ENCODE measurements around the gene HOXB1.

Gene HOXB1

GRCh38 chr17:48552466-48553189, 21.8 kb upstream of the HOXB1 start:
- no peak for ATAC-seq (ENCODE audit: insufficient read depth, low read depth)
- H3K27me3 ChIP-seq (ENCODE audit: insufficient read depth, low read length, poor library complexity), result peaks cover 25% of the 10 kb centered on the region
- H3K27ac ChIP-seq (ENCODE audit: low read length), result no peak overlapping the region
- H4K20me1 ChIP-seq (ENCODE audit: insufficient read depth, low read length), result no peaks in the 10 kb centered on the region
- no peak overlapping the region for H3K9ac ChIP-seq (ENCODE audit: low read depth, low read length)
- H3K4me3 ChIP-seq (ENCODE audit: low read depth in 1 of 2, low read length in 2 of 2), result no peak overlapping the region
- H3K36me3 ChIP-seq (ENCODE audit: insufficient read depth, low read length), result no peaks in the 10 kb centered on the region
- no peaks in the 10 kb centered on the region for H3K9me3 ChIP-seq (ENCODE audit: insufficient read depth, low read length, severe bottlenecking)
- H3K4me1 ChIP-seq (ENCODE audit: insufficient read depth, low read length), result no peaks in the 10 kb centered on the region
- H2AFZ ChIP-seq (ENCODE audit: low read depth, low read length), result no peak overlapping the region
- no peak for DNase-seq
- TF ChIP-seq CTCF (IDR thresholded peaks at IDR 0.05; ENCODE audit: borderline replicate concordance, extremely low read depth, low read length, poor library complexity, severe bottlenecking), result no peak
- no peak for TF ChIP-seq EZH2 (IDR thresholded peaks at IDR 0.05; ENCODE audit: borderline replicate concordance, low read depth, low read length, severe bottlenecking)
- no peak overlapping the region for H3K4me2 ChIP-seq (ENCODE audit: insufficient read depth, low read length)
- H3K79me2 ChIP-seq (ENCODE audit: insufficient read depth, low read length), result no peaks in the 10 kb centered on the region

GRCh38 chr17:48551596-48552465, 21.0 kb upstream of the HOXB1 start:
- Histone ChIP-seq H3K36me3 (ENCODE audit: insufficient read depth, low read length) (no peaks in the 10 kb centered on the region), H3K9me3 (ENCODE audit: insufficient read depth, low read length, severe bottlenecking) (no peaks in the 10 kb centered on the region), H3K27me3 (ENCODE audit: insufficient read depth, low read length, poor library complexity) (peaks cover 26% of the 10 kb centered on the region), H3K27ac (ENCODE audit: low read length) (no peak overlapping the region), H2AFZ (ENCODE audit: low read depth, low read length) (no peak overlapping the region), H3K79me2 (ENCODE audit: insufficient read depth, low read length) (no peaks in the 10 kb centered on the region), H4K20me1 (ENCODE audit: insufficient read depth, low read length) (no peaks in the 10 kb centered on the region), H3K4me2 (ENCODE audit: insufficient read depth, low read length) (no peak overlapping the region), H3K4me3 (ENCODE audit: low read depth in 1 of 2, low read length in 2 of 2) (no peak overlapping the region), H3K9ac (ENCODE audit: low read depth, low read length) (no peak overlapping the region), H3K4me1 (ENCODE audit: insufficient read depth, low read length) (no peaks in the 10 kb centered on the region)
- no peak for TF ChIP-seq EZH2 (IDR thresholded peaks at IDR 0.05; ENCODE audit: borderline replicate concordance, low read depth, low read length, severe bottlenecking)
- TF ChIP-seq CTCF (IDR thresholded peaks at IDR 0.05; ENCODE audit: borderline replicate concordance, extremely low read depth, low read length, poor library complexity, severe bottlenecking), result no peak
- DNase-seq (no peak), ATAC-seq (ENCODE audit: insufficient read depth, low read depth) (no peak)

- H4K20me1 ChIP-seq (ENCODE audit: insufficient read depth, low read length), result no peaks in the 10 kb centered on the region
- no peaks in the 10 kb centered on the region for H3K36me3 ChIP-seq (ENCODE audit: insufficient read depth, low read length)
- H3K4me3 ChIP-seq (ENCODE audit: low read depth in 1 of 2, low read length in 2 of 2), result no peak overlapping the region
- peaks cover 27% of the 10 kb centered on the region for H3K27me3 ChIP-seq (ENCODE audit: insufficient read depth, low read length, poor library complexity)
- H3K79me2 ChIP-seq (ENCODE audit: insufficient read depth, low read length), result no peaks in the 10 kb centered on the region
- H3K9me3 ChIP-seq (ENCODE audit: insufficient read depth, low read length, severe bottlenecking), result no peaks in the 10 kb centered on the region
- TF ChIP-seq EZH2 (IDR thresholded peaks at IDR 0.05; ENCODE audit: borderline replicate concordance, low read depth, low read length, severe bottlenecking) (no peak), CTCF (IDR thresholded peaks at IDR 0.05; ENCODE audit: borderline replicate concordance, extremely low read depth, low read length, poor library complexity, severe bottlenecking) (no peak)
- H3K27ac ChIP-seq (ENCODE audit: low read length), result no peak overlapping the region
- no peak overlapping the region for H3K9ac ChIP-seq (ENCODE audit: low read depth, low read length)
- H3K4me1 ChIP-seq (ENCODE audit: insufficient read depth, low read length), result no peaks in the 10 kb centered on the region
- no peak overlapping the region for H2AFZ ChIP-seq (ENCODE audit: low read depth, low read length)
- DNase-seq (no peak), ATAC-seq (ENCODE audit: insufficient read depth, low read depth) (no peak)
- H3K4me2 ChIP-seq (ENCODE audit: insufficient read depth, low read length), result no peak overlapping the region
These were observed 20.4 kb upstream of the HOXB1 start for GRCh38 chr17:48551214-48551555.

All from DND-41 (cell line).